ENCODE measurements around the gene ACAA1.
A peak's percentile ranks its signal among the peaks of the same experiment; 100 is the strongest.

GRCh38 chr3:38138349-38139190 is 1.6 kb upstream of the ACAA1 start, which contains the start of gene MYD88:
- TF ChIP-seq CTCF (IDR thresholded peaks at IDR 0.05) (no peak), POLR2A (IDR thresholded peaks at IDR 0.05) (peak; percentile 83)

All from right lobe of liver (tissue), 4 donors.